EL (cell line): ENCODE measurements around the gene DKK3.

Experiments
- DNase-seq: peaks from one replicate; pipeline ENCODE4 v3.0.0-alpha.2; 2016

The DKK3 gene

DNA sequence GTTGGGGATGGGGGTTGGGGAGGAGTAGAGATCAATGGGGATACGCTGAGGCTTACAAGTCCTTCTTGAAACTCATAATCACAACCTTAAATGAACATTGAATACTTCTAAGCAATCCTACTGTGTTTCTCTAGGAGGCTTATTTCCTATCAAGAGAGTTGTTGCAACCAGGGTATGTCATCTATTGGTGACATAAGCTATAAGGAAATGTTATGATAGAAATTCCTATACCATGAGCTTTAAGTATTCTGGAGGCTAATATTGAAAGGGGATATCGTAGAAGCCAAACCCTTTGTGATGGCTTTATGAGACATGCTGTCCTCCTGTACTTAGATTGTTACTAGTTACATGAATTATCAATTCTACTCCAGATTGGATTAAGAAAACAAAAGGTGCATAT lies 72.9 kb downstream of the DKK3 start:
- DNase-seq = no peak

DNA sequence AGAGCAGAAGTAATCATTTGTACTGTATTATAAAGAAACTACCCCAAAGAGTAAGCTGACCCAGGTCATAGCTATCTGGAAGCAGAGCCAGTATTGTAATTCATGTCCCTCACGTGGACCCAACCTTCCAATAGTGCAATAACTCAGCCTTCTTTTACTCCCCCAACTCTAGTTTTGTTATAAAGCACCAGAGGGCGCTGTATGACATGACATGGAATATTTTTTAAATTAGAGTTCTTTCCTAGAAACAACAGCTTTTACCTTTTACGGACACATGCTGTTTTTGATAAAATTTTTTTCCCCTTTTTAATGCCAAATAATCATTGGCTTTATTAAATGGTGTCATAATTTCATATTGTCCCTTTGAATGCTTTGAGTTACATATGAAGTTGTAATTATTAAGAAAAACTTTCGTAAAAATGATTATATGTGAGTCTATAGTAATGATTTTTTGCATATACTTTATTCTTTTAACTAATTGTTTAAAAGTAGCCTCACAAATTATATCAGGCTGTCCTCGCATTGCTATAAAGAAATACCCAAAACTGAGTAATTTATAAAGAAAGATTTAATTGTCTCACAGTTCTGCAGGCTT lies 76.9 kb downstream of the DKK3 start:
- DNase-seq = peak; percentile 72

DNA sequence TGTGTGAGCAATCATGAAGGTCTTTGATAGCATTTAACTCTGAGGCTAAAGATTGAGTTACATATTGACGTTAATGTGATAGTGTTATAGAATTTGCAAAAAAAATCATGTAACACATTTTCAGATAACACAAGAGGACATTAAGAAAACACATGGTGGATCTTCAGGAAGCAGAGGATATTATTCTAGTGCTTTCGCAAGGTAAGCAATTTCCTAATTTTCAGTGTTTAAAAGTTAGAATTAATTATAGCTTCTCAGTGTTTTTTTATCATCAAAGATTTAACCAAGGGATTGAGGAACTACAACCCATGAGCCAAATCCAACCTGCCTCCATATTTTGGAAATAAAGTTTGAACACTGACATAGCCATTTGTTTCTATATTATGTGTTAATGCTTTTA lies 78.5 kb downstream of the DKK3 start:
- no peak for DNase-seq

DNA sequence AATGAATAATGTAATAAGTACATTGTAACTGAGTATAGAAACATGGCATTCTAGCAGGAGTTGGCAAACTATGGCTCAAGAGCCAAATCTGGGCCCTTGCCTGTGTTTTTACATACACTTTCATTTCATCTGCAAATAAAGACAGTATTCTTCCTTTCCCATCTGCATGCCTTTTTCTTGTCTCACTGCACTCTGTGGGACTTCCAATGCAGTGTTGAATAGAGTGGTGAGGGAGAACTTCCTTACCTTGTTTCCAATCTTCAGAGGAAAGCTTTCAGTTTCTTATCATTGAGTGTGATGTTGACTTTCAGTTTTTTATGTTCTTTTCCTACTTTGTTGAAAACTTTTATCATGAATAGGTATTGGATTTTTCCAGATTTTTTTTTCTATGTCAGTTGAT lies 84.6 kb downstream of the DKK3 start:
- DNase-seq = no peak

DNA sequence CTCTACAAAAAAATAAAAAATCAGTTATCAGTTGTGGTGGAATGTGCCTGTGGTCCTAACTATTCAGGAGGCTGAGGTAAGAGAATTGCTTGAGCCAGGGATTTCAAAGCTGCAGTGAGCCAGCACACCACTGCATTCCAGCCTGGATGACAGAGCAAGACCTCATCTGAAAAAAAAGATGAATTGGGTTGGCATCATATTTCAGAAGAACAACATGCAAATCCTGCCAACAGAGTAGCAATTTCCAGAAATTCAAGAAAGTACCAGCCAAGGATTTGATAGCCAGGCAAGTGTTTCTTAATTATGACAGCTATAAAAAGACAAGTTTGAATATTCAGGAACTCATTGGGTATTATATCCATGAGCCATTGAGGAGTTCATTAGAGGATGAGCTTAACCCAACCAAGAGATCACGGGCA lies 91.4 kb downstream of the DKK3 start:
- peak; percentile 86 for DNase-seq

DNA sequence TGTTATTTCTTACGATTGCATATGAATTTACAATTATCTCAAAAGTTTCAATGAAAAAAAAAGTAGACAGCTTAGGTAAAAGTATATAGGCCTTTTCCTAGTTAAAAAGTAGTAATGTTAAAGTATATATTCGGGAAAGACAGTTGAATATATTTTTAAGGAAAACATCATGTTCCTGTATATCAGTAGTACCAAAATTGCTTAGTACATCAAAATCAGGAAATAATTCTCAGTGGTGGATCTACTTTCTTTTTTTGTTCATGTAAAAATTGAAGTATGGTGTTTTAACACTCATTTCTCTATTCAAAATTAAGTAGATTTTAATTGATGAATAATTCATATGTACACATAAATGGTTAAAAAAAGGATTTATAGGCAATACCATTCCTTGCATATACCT lies 92.8 kb downstream of the DKK3 start:
- no peak for DNase-seq

DNA sequence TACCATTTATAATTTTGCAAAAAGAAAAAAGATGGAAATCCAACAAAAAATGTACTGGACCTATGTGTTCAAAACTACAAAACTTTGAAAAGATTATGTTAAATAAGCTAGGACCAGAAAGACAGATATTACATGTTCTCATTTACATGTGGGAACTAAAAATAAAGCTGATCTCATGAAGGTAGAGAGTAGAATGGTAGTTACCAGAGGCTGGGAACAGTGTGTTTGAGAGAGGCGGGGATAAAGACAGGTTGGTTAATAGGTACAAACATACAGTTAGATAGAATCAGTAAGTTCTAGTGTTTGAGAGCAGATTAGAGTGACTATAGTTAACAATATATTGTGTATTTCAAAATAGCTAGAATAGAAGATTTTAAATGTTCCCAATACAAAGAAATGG lies 95.0 kb downstream of the DKK3 start:
- no peak for DNase-seq
